ENCODE data around the gene DGKE.

The DGKE gene

GRCh38 chr17:56887552-56888467, 53.9 kb downstream of the DGKE start:
- in situ Hi-C loops (cut with MboI; ENCODE audit: low sequenced_read_pairs): no loop called here

GRCh38 chr17:56890390-56890789, 56.4 kb downstream of the DGKE start:
- in situ Hi-C loops (cut with MboI; ENCODE audit: low sequenced_read_pairs): no loop called here

GRCh38 chr17:56890906-56891674, 57.1 kb downstream of the DGKE start:
- in situ Hi-C loops (cut with MboI; ENCODE audit: low sequenced_read_pairs): no loop called here

GRCh38 chr17:56891751-56892150, 57.8 kb downstream of the DGKE start:
- in situ Hi-C loops (cut with MboI; ENCODE audit: low sequenced_read_pairs): no loop called here

- in situ Hi-C loops (cut with MboI; ENCODE audit: low sequenced_read_pairs): no loop called here
Measured at GRCh38 chr17:56892333-56892732, 58.4 kb downstream of the DGKE start.

- in situ Hi-C loops (cut with MboI; ENCODE audit: low sequenced_read_pairs): no loop called here
Measured at GRCh38 chr17:56893503-56893902, 59.6 kb downstream of the DGKE start.

- in situ Hi-C loops (cut with MboI; ENCODE audit: low sequenced_read_pairs): no loop called here
Measured at GRCh38 chr17:56894859-56895455, 61.0 kb downstream of the DGKE start.

- in situ Hi-C loops (cut with MboI; ENCODE audit: low sequenced_read_pairs): no loop called here
Measured at GRCh38 chr17:56896217-56896967, 62.4 kb downstream of the DGKE start.

- in situ Hi-C loops (cut with MboI; ENCODE audit: low sequenced_read_pairs): no loop called here
Measured at GRCh38 chr17:56896968-56897359, 63.0 kb downstream of the DGKE start.

GRCh38 chr17:56897646-56898424, 63.9 kb downstream of the DGKE start:
- in situ Hi-C loops (cut with MboI; ENCODE audit: low sequenced_read_pairs): no loop called here

GRCh38 chr17:56898874-56899273, 64.9 kb downstream of the DGKE start:
- in situ Hi-C loops (cut with MboI; ENCODE audit: low sequenced_read_pairs): no loop called here

GRCh38 chr17:56899403-56899802, 65.5 kb downstream of the DGKE start:
- in situ Hi-C loops (cut with MboI; ENCODE audit: low sequenced_read_pairs): no loop called here

GRCh38 chr17:56902348-56902747, 68.4 kb downstream of the DGKE start:
- in situ Hi-C loops (cut with MboI; ENCODE audit: low sequenced_read_pairs): no loop called here

- in situ Hi-C loops (cut with MboI; ENCODE audit: low sequenced_read_pairs): no loop called here
Measured at GRCh38 chr17:56903560-56903959, 69.6 kb downstream of the DGKE start.

GRCh38 chr17:56908001-56908542, 74.1 kb downstream of the DGKE start:
- in situ Hi-C loops (cut with MboI; ENCODE audit: low sequenced_read_pairs): no loop called here

- in situ Hi-C loops (cut with MboI; ENCODE audit: low sequenced_read_pairs): no loop called here
Measured at GRCh38 chr17:56909742-56910508, 76.0 kb downstream of the DGKE start.

- in situ Hi-C loops (cut with MboI; ENCODE audit: low sequenced_read_pairs): no loop called here
Measured at GRCh38 chr17:56910509-56911235, 76.7 kb downstream of the DGKE start.
